ENCODE results near the gene AKAP6.

AKAP6 gene

DNA sequence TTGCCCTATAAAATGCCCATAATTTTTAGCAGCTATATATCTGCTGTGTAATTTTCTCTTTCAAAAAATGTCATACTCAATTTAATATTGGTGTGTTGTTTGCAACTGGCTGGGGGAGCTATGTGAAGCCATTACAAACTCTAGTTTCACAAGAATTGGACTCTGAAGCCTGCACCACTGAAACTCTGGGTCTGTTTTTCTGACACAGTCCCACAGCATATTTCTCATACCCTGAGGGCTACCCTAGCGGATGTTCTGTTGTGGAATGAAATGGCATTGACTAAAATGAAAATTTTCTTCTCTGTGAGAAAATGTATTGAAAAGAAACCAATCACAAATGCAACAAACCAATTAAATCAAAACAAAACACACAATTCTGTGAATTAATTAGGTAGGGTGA lies 325.0 kb downstream of the AKAP6 start:
- no peaks in the 10 kb centered on the region for H3K27me3 Mint-ChIP-seq
- H3K4me1 Mint-ChIP-seq, result peaks cover 0 to 4% of the 10 kb centered on the region in 2 donors
- H3K27ac Mint-ChIP-seq, result no peak overlapping the region
- peaks cover 0 to 2% of the 10 kb centered on the region in 2 donors for H3K9me3 Mint-ChIP-seq
- ATAC-seq (replicated peaks) (no peak), DNase-seq (no peak)
- no peaks in the 10 kb centered on the region for H3K36me3 Mint-ChIP-seq
- no peak overlapping the region for H3K4me3 Mint-ChIP-seq

- H3K4me1 Mint-ChIP-seq, result peaks cover 0 to 4% of the 10 kb centered on the region in 2 donors
- H3K27me3 Mint-ChIP-seq, result no peaks in the 10 kb centered on the region
- peaks cover 0 to 2% of the 10 kb centered on the region in 2 donors for H3K9me3 Mint-ChIP-seq
- no peak overlapping the region for H3K27ac Mint-ChIP-seq
- ATAC-seq (replicated peaks) (no peak), DNase-seq (no peak)
- no peaks in the 10 kb centered on the region for H3K36me3 Mint-ChIP-seq
- H3K4me3 Mint-ChIP-seq, result no peak overlapping the region
Measured at GRCh38 chr14:32656601-32657000, 327.5 kb downstream of the AKAP6 start.

DNA sequence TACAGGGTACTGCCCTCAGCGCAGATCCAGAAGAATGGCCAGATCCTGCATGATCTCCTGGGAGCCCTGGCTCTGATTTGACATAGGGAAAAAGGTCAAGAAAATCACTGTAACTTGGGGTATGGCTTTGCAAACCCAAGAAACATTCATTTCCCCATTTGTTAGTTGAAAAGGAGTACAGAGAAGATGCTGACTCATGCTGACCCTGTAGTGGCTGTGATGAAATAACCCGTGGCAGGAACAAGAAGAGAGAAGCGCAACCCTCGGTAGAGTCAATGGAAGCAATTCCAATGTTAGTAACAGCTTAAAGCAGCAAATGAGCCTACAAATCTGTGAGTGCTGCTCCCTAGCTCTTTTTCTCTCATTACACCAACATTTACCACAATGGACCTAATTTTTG lies 328.0 kb downstream of the AKAP6 start:
- Mint-ChIP-seq H3K27ac (no peak overlapping the region), H3K9me3 (peaks cover 0 to 2% of the 10 kb centered on the region in 2 donors), H3K36me3 (no peaks in the 10 kb centered on the region), H3K27me3 (no peaks in the 10 kb centered on the region), H3K4me1 (peaks cover 0 to 4% of the 10 kb centered on the region in 2 donors), H3K4me3 (no peak overlapping the region)
- ATAC-seq (replicated peaks), result peak; percentile 58 to 73
- no peak for DNase-seq

- peaks cover 0 to 4% of the 10 kb centered on the region in 2 donors for H3K4me1 Mint-ChIP-seq
- H3K27ac Mint-ChIP-seq, result no peak overlapping the region
- peaks cover 0 to 2% of the 10 kb centered on the region in 2 donors for H3K9me3 Mint-ChIP-seq
- DNase-seq (no peak), ATAC-seq (replicated peaks) (no peak)
- H3K4me3 Mint-ChIP-seq, result no peak overlapping the region
- no peaks in the 10 kb centered on the region for H3K36me3 Mint-ChIP-seq
- peaks cover 0 to 5% of the 10 kb centered on the region in 2 donors for H3K27me3 Mint-ChIP-seq
Measured at GRCh38 chr14:32661216-32661615, 332.1 kb downstream of the AKAP6 start.

GRCh38 chr14:32662211-32662610 lies 333.1 kb downstream of the AKAP6 start:
- no peak overlapping the region for H3K4me3 Mint-ChIP-seq
- H3K4me1 Mint-ChIP-seq, result peaks cover 0 to under 1% of the 10 kb centered on the region in 2 donors
- ATAC-seq (replicated peaks), result no peak
- no peaks in the 10 kb centered on the region for H3K36me3 Mint-ChIP-seq
- H3K27me3 Mint-ChIP-seq, result peaks cover 0 to 5% of the 10 kb centered on the region in 2 donors
- no peak overlapping the region for H3K27ac Mint-ChIP-seq
- DNase-seq, result no peak
- H3K9me3 Mint-ChIP-seq, result no peaks in the 10 kb centered on the region

- Mint-ChIP-seq H3K27me3 (peaks cover 0 to 5% of the 10 kb centered on the region in 2 donors), H3K27ac (no peak overlapping the region), H3K9me3 (peaks cover 0 to 6% of the 10 kb centered on the region in 2 donors), H3K4me1 (no peaks in the 10 kb centered on the region), H3K4me3 (no peak overlapping the region), H3K36me3 (no peaks in the 10 kb centered on the region)
- DNase-seq, result no peak
- ATAC-seq (replicated peaks), result no peak
Measured at GRCh38 chr14:32666308-32666707, 337.2 kb downstream of the AKAP6 start.

GRCh38 chr14:32667287-32667686 lies 338.2 kb downstream of the AKAP6 start:
- H3K36me3 Mint-ChIP-seq, result no peaks in the 10 kb centered on the region
- peaks cover 0 to 5% of the 10 kb centered on the region in 2 donors for H3K27me3 Mint-ChIP-seq
- H3K4me3 Mint-ChIP-seq, result no peak overlapping the region
- ATAC-seq (replicated peaks) (no peak), DNase-seq (no peak)
- no peak overlapping the region for H3K27ac Mint-ChIP-seq
- peaks cover 0 to 8% of the 10 kb centered on the region in 2 donors for H3K9me3 Mint-ChIP-seq
- no peaks in the 10 kb centered on the region for H3K4me1 Mint-ChIP-seq

DNA sequence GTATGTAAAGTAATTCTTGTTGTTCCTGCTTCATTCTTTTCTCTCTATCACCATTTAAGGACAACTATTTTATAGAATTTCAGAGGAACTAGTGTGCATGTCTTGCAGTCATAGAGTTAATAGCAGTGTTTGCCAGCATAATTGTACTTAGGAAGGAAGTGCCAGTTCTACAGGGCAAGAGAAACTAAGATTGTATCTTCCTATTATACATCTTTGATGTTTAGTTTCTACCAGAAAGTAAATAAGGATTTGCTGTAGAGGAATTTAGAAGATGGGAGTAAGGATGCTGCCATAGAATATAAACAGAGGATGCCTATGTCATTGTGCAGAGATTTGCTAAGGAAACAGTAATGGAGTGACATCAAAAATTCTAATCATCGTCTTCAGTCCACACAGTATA lies 338.7 kb downstream of the AKAP6 start:
- Mint-ChIP-seq H3K27me3 (peaks cover 0 to 5% of the 10 kb centered on the region in 2 donors), H3K36me3 (no peaks in the 10 kb centered on the region), H3K4me1 (no peaks in the 10 kb centered on the region), H3K27ac (no peak overlapping the region), H3K4me3 (no peak overlapping the region), H3K9me3 (peaks cover 0 to 8% of the 10 kb centered on the region in 2 donors)
- DNase-seq, result no peak
- ATAC-seq (replicated peaks), result no peak

DNA sequence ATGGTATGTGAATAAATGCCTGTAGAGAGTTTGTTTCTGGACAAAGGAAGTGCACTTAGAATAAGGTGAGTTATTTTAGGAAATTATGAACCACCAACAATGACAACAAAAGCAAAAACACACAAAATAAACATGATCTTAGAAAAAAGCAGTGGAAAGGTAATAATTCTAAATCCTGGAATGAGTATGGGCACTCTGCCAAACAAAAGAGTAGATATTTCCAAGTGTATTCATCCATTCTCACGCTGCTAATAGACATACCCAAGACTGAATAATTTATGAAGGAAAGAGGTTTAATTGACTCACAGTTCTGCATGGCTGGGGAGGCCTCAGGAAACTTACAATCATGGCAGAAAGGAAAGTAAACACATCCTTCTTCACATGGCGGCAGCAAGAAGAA lies 340.3 kb downstream of the AKAP6 start:
- no peaks in the 10 kb centered on the region for H3K36me3 Mint-ChIP-seq
- no peak overlapping the region for H3K4me3 Mint-ChIP-seq
- H3K27me3 Mint-ChIP-seq, result peaks cover 0 to 4% of the 10 kb centered on the region in 2 donors
- no peak overlapping the region for H3K27ac Mint-ChIP-seq
- peaks cover 0 to 12% of the 10 kb centered on the region in 2 donors for H3K9me3 Mint-ChIP-seq
- DNase-seq (no peak), ATAC-seq (replicated peaks) (no peak)
- no peaks in the 10 kb centered on the region for H3K4me1 Mint-ChIP-seq

GRCh38 chr14:32675433-32675832 lies 346.3 kb downstream of the AKAP6 start:
- DNase-seq, result no peak
- Mint-ChIP-seq H3K4me1 (no peaks in the 10 kb centered on the region), H3K9me3 (peaks cover 0 to 11% of the 10 kb centered on the region in 2 donors), H3K27ac (no peak overlapping the region), H3K27me3 (no peaks in the 10 kb centered on the region), H3K4me3 (no peak overlapping the region), H3K36me3 (no peaks in the 10 kb centered on the region)
- no peak for ATAC-seq (replicated peaks)

GRCh38 chr14:32677129-32677780 lies 348.2 kb downstream of the AKAP6 start:
- Mint-ChIP-seq H3K9me3 (peaks cover 0 to 4% of the 10 kb centered on the region in 2 donors), H3K4me3 (no peak overlapping the region), H3K36me3 (no peaks in the 10 kb centered on the region), H3K27ac (no peak overlapping the region), H3K27me3 (no peaks in the 10 kb centered on the region), H3K4me1 (peaks cover 0 to under 1% of the 10 kb centered on the region in 2 donors)
- ATAC-seq (replicated peaks) (no peak), DNase-seq (no peak)

- DNase-seq, result no peak
- Mint-ChIP-seq H3K27ac (no peak overlapping the region), H3K27me3 (no peaks in the 10 kb centered on the region), H3K36me3 (no peaks in the 10 kb centered on the region), H3K4me3 (no peak overlapping the region), H3K4me1 (peaks cover under 1 to 3% of the 10 kb centered on the region in 2 donors), H3K9me3 (peaks cover 0 to 4% of the 10 kb centered on the region in 2 donors)
- ATAC-seq (replicated peaks), result no peak
Measured at GRCh38 chr14:32678088-32678487, 349.0 kb downstream of the AKAP6 start.

GRCh38 chr14:32679927-32680612 lies 351.0 kb downstream of the AKAP6 start:
- Mint-ChIP-seq H3K27me3 (no peaks in the 10 kb centered on the region), H3K36me3 (no peaks in the 10 kb centered on the region), H3K4me1 (peaks cover 10% of the 10 kb centered on the region in 2 donors), H3K9me3 (peaks cover 0 to 1% of the 10 kb centered on the region in 2 donors), H3K27ac (no peak overlapping the region), H3K4me3 (no peak overlapping the region)
- DNase-seq, result no peak
- no peak for ATAC-seq (replicated peaks)

- peaks cover 10% of the 10 kb centered on the region in 2 donors for H3K4me1 Mint-ChIP-seq
Measured at GRCh38 chr14:32681598-32681997, 352.5 kb downstream of the AKAP6 start.

DNA sequence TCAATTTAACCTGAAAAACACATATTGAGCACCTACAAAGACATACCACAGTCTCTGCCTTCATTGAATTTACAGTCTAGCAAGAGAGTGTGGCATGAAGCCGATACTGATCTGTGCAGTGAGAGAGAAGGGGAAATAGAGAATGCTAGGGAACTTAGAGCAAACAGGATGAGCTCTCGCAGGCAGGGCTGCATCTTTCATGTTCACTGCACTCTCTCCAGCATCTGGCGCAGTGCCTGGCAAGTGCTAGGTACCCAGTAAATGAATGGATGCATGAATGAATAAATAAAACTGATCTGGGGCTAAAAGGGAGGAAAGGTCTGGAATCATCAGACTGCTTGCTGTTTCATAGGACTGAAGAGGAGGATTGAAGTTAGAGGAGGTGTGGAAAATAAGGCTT lies 353.1 kb downstream of the AKAP6 start:
- Mint-ChIP-seq H3K4me1 (peaks cover 10% of the 10 kb centered on the region in 2 donors), H3K9me3 (peaks cover 0 to 1% of the 10 kb centered on the region in 2 donors), H3K27me3 (no peaks in the 10 kb centered on the region), H3K4me3 (no peak overlapping the region), H3K27ac (no peak overlapping the region), H3K36me3 (no peaks in the 10 kb centered on the region)
- no peak for ATAC-seq (replicated peaks)
- DNase-seq, result no peak

More at GRCh38 chr14:32681598-32681997, 352.5 kb downstream of the AKAP6 start:
- H3K9me3 Mint-ChIP-seq, result peaks cover 0 to 1% of the 10 kb centered on the region in 2 donors
- ATAC-seq (replicated peaks), result no peak
- no peak for DNase-seq
- H3K4me3 Mint-ChIP-seq, result no peak overlapping the region
- H3K27ac Mint-ChIP-seq, result no peak overlapping the region
- no peaks in the 10 kb centered on the region for H3K36me3 Mint-ChIP-seq
- no peaks in the 10 kb centered on the region for H3K27me3 Mint-ChIP-seq

Measured in stimulated activated naive B cell treated with anti-CD40 and anti-IgM and Interleukin-4, amounts not matched to agents 10 μg/mL and 1 μg/mL and 100 μg/mL, for 72 hours (primary cell).